ENCODE data around the gene RERG.

- TF ChIP-seq POLR2A (IDR thresholded peaks at IDR 0.05) (no peak), CTCF (IDR thresholded peaks at IDR 0.05 in 4 of 5, conservative IDR thresholded peaks at IDR 0.05 in 1 of 5) (no peak)
Observed at GRCh38 chr12:15208871-15209656, 12.2 kb downstream of the RERG start.

All from gastrocnemius medialis (tissue), 4 donors.